Keratinocyte (primary cell): ENCODE measurements around the gene CCDC40. TPM values are rescaled to one million over a fixed set of nuclear protein-coding genes. Genes with fewer than 3 reads are reported as not detected.

Experiments
- DNase-seq: peaks from one replicate; pipeline ENCODE4 v3.0.0-alpha.2; 2011; ENCODE audit warnings: low read depth, missing footprints, low spot score
- FAIRE-seq: peaks from 2 replicates; lab custom pipeline; 2011; peaks lifted over from hg19 to GRCh38; lab: Jason Lieb, UNC
- H2AFZ ChIP-seq: 2 replicates; pipeline ENCODE4 v1.6.0; 2012; ENCODE audit warnings: low read length, control low read depth, inconsistent platforms; ENCODE audit not compliant: control insufficient read depth
- H3K27ac ChIP-seq: 2 replicates; pipeline ENCODE4 v1.5.1; 2011; ENCODE audit warnings: low read length; ENCODE audit not compliant: control insufficient read depth, insufficient read depth
- H3K27me3 ChIP-seq: 3 replicates; pipeline ENCODE4 v1.6.0; 2011; ENCODE audit warnings: low read length; ENCODE audit not compliant: control insufficient read depth, insufficient read depth; ENCODE audit errors: extremely low read depth
- H3K36me3 ChIP-seq, 2 experiments: 2 replicates in 1 of 2; 3 replicates in 1 of 2; pipeline ENCODE4 v1.5.1; 2011; ENCODE audit warnings: low read length in 2 of 2, mild to moderate bottlenecking in 1 of 2; ENCODE audit not compliant: control insufficient read depth in 2 of 2, insufficient read depth in 2 of 2; ENCODE audit errors: extremely low read depth in 1 of 2
- H3K4me1 ChIP-seq: 3 replicates; pipeline ENCODE4 v1.5.1; 2011; ENCODE audit warnings: low read length; ENCODE audit not compliant: control insufficient read depth, insufficient read depth; ENCODE audit errors: extremely low read depth
- H3K4me2 ChIP-seq: 3 replicates; pipeline ENCODE4 v1.6.0; 2011; ENCODE audit warnings: low read depth, low read length; ENCODE audit not compliant: control insufficient read depth, insufficient read depth; ENCODE audit errors: extremely low read depth
- H3K4me3 ChIP-seq, 3 experiments: fragments of 200-600 bp in 1 of 3; sonication (generic) in 1 of 3; 2 replicates in 2 of 3; 3 replicates in 1 of 3; pipeline ENCODE4 v1.5.1; 2011 to 2016; ENCODE audit warnings: low read length in 3 of 3, mild to moderate bottlenecking in 3 of 3, control low read depth in 2 of 3, inconsistent platforms in 1 of 3, low read depth in 1 of 3, mixed read lengths in 1 of 3, mixed run types in 1 of 3, moderate library complexity in 1 of 3; ENCODE audit not compliant: control insufficient read depth in 2 of 3, insufficient read depth in 2 of 3; ENCODE audit errors: extremely low read depth in 1 of 3
- H3K79me2 ChIP-seq: 2 replicates; pipeline ENCODE4 v1.6.0; 2012; ENCODE audit warnings: low read length; ENCODE audit not compliant: control insufficient read depth, insufficient read depth
- H3K9ac ChIP-seq: 3 replicates; pipeline ENCODE4 v1.6.0; 2011; ENCODE audit warnings: low read length; ENCODE audit not compliant: control insufficient read depth, insufficient read depth; ENCODE audit errors: extremely low read depth
- H3K9me1 ChIP-seq: 3 replicates; pipeline ENCODE4 v1.6.0; 2011; ENCODE audit warnings: low read length; ENCODE audit not compliant: control insufficient read depth, insufficient read depth; ENCODE audit errors: extremely low read depth
- H3K9me3 ChIP-seq: 2 replicates; pipeline ENCODE4 v1.5.1; 2012; ENCODE audit warnings: low read depth, low read length; ENCODE audit not compliant: control insufficient read depth
- H4K20me1 ChIP-seq: 3 replicates; pipeline ENCODE4 v1.6.0; 2011; ENCODE audit warnings: low read length; ENCODE audit not compliant: control insufficient read depth, insufficient read depth; ENCODE audit errors: extremely low read depth
- CTCF ChIP-seq, 3 experiments: IDR thresholded peaks in 1 of 3; conservative IDR thresholded peaks in 1 of 3; optimal IDR thresholded peaks in 1 of 3; 2 replicates in 2 of 3; 3 replicates in 1 of 3; pipeline versions ENCODE3 to v1.5.1; 2011; ENCODE audit warnings: low read length in 3 of 3, mild to moderate bottlenecking in 3 of 3, moderate library complexity in 2 of 3, control low read depth in 1 of 3, inconsistent platforms in 1 of 3; ENCODE audit not compliant: insufficient read depth in 2 of 3; ENCODE audit errors: extremely low read depth in 1 of 3
- EZH2 ChIP-seq: IDR thresholded peaks from one replicate; pipeline ENCODE4 v1.6.1; 2012; ENCODE audit warnings: inconsistent platforms, mild to moderate bottlenecking, low read length, moderate library complexity
- dilution Hi-C: fragments of 300-500 bp; cut with MboI; formaldehyde crosslinking; loops from one replicate; pipeline ENCODE4 v1.7.0; 2020; ENCODE audit warnings: low sequenced_read_pairs; ENCODE audit not compliant: extremely low pct_ligation_motif_present
- polyA plus RNA-seq, 5 experiments: library from polyadenylated mRNA; depleted of rRNA in 3 of 5; stranded (reverse) in 3 of 5; stranded (forward) in 1 of 5; unstranded in 1 of 5; fragments of >200 nt; gene quantifications; 1 replicate in 1 of 5; 2 replicates in 3 of 5; 3 replicates in 1 of 5; pipeline versions ENCODE4 v1.2.1 to v1.2.3, GENCODE V29; 2011 to 2012; ENCODE audit warnings: missing spikeins in 2 of 5, low read depth in 1 of 5, low replicate concordance in 1 of 5

Gene CCDC40
- polyA plus RNA-seq, 1 donor (not counting 4 experiments of a cell fraction or from before 2014, with no cell fraction given): 2.4 TPM

- Histone ChIP-seq H3K4me3 (no peak overlapping the region), H4K20me1 (no peaks in the 10 kb centered on the region), H3K4me1 (no peaks in the 10 kb centered on the region), H3K79me2 (no peaks in the 10 kb centered on the region), H3K27ac (no peak overlapping the region), H3K9ac (no peak overlapping the region), H3K9me1 (no peaks in the 10 kb centered on the region), H3K4me2 (no peak overlapping the region), H3K27me3 (no peaks in the 10 kb centered on the region), H3K9me3 (no peaks in the 10 kb centered on the region), H2AFZ (no peak overlapping the region), H3K36me3 (no peaks in the 10 kb centered on the region)
- dilution Hi-C loops: no loop called here
- FAIRE-seq: no peak
- TF ChIP-seq EZH2: no peak
- TF ChIP-seq CTCF (optimal IDR thresholded peaks at IDR 0.05 in 1 of 3, IDR thresholded peaks at IDR 0.05 in 1 of 3, conservative IDR thresholded peaks at IDR 0.05 in 1 of 3; ENCODE audit: extremely low read depth in 1 of 3, insufficient read depth in 2 of 3, low read length in 3 of 3): no peak
- DNase-seq: no peak
These were observed 15.2 kb downstream of the CCDC40 start for GRCh38 chr17:80051681-80052080.

GRCh38 chr17:80053102-80053501 is 16.7 kb downstream of the CCDC40 start:
- H3K9ac ChIP-seq: no peak overlapping the region
- FAIRE-seq: no peak

More at GRCh38 chr17:80053102-80053501, 16.7 kb downstream of the CCDC40 start:
- DNase-seq: no peak
- dilution Hi-C loops: no loop called here
- Histone ChIP-seq H3K4me3 (no peak overlapping the region), H2AFZ (no peak overlapping the region), H3K36me3 (no peaks in the 10 kb centered on the region), H3K9me1 (no peaks in the 10 kb centered on the region), H3K4me2 (no peak overlapping the region), H3K79me2 (no peaks in the 10 kb centered on the region), H3K9me3 (no peaks in the 10 kb centered on the region), H3K27ac (no peak overlapping the region), H3K27me3 (no peaks in the 10 kb centered on the region), H4K20me1 (no peaks in the 10 kb centered on the region), H3K4me1 (no peaks in the 10 kb centered on the region)
- no peak for TF ChIP-seq CTCF (optimal IDR thresholded peaks at IDR 0.05 in 1 of 3, IDR thresholded peaks at IDR 0.05 in 1 of 3, conservative IDR thresholded peaks at IDR 0.05 in 1 of 3; ENCODE audit: extremely low read depth in 1 of 3, insufficient read depth in 2 of 3, low read length in 3 of 3)
- TF ChIP-seq EZH2: no peak
